ENCODE results near the gene GRK6.

GRCh38 chr5:177472460-177473442 is 46.3 kb downstream of the GRK6 start:
- no peak for TF ChIP-seq ATF1 (CRISPR knock-in tag; IDR thresholded peaks at IDR 0.05)
- no peak for TF ChIP-seq ATF1 (tag; IDR thresholded peaks at IDR 0.05)
- TF ChIP-seq RBM39 (optimal IDR thresholded peaks at IDR 0.05; ENCODE audit: low read depth, low read length) = no peak
- TF ChIP-seq ZNF639 (CRISPR knock-in tag; conservative IDR thresholded peaks at IDR 0.05 in 1 of 2, IDR thresholded peaks at IDR 0.05 in 1 of 2) = no peak
- TF ChIP-seq MXD1 (CRISPR knock-in tag; IDR thresholded peaks at IDR 0.05; ENCODE audit: borderline replicate concordance, poor library complexity, severe bottlenecking) = no peak
- no peak for TF ChIP-seq SP2 (IDR thresholded peaks at IDR 0.05; ENCODE audit: extremely low read depth, low read depth, low read length, poor library complexity, severe bottlenecking)
- TF ChIP-seq TFAM (CRISPR knock-in tag; conservative IDR thresholded peaks at IDR 0.05) = no peak

Measured in K562 (cell line).